K562 (cell line): ENCODE results near the gene EFHD2. TPM values are rescaled to one million over a fixed set of nuclear protein-coding genes. Genes with fewer than 3 reads are reported as not detected.

Experiments used
- ATAC-seq: fragments of 200-7000 bp; cut with Tn5 transposase; 3 replicates; pipeline ENCODE4 v1.9.1; 2020; ENCODE audit warnings: moderate library complexity
- BruUV-seq: library from RNA; stranded (reverse); fragments of 400-500 nt; replicated peaks from 2 replicates; lab custom pipeline; 2021; lab: Mats Ljungman, UMichigan
- CTCF ChIA-PET: fragments of 300-600 bp; formaldehyde crosslinking; extraction: SDS; loops from one replicate; lab custom pipeline; 2021; ENCODE audit warnings: low intra/inter-chr PET ratio; lab: Yijun Ruan, JAX
- POLR2A ChIA-PET: fragments of 300-600, 350-650 bp; sonication (Branson Sonifier 250); formaldehyde crosslinking; extraction: SDS; loops from one replicate; lab custom pipeline; 2021; ENCODE audit warnings: antibody characterized with exemption, inconsistent platforms; lab: Yijun Ruan, JAX
- DNase-seq, 4 experiments: peaks; one replicate each; pipeline versions ENCODE4 v3.0.0 to v3.0.0-alpha.2; 2011 to 2018; ENCODE audit warnings: low spot score in 3 of 4, mixed read lengths in 3 of 4; ENCODE audit errors: extremely low read depth in 1 of 4
- FAIRE-seq: peaks from 2 replicates; lab custom pipeline; 2011; peaks lifted over from hg19 to GRCh38; lab: Jason Lieb, UNC
- H2AFZ ChIP-seq: 2 replicates; pipeline ENCODE4 v1.6.0; 2011; ENCODE audit warnings: low read depth, low read length, control low read depth, inconsistent platforms
- H3K27ac ChIP-seq: fragments of 200-600 bp; 3 replicates; pipeline ENCODE4 v1.8.0; 2011; ENCODE audit warnings: low read depth, mild to moderate bottlenecking, control low read depth, inconsistent platforms, low read length, moderate library complexity, mixed read lengths; ENCODE audit errors: extremely low read depth
- H3K27me3 ChIP-seq, 2 experiments: fragments of 300-600 bp in 1 of 2; 2 replicates in 1 of 2; 3 replicates in 1 of 2; pipeline versions ENCODE4 v1.6.0 to v1.8.0; 2011; ENCODE audit warnings: inconsistent platforms in 2 of 2, low read length in 2 of 2, mild to moderate bottlenecking in 1 of 2, mixed read lengths in 1 of 2, moderate library complexity in 1 of 2; ENCODE audit not compliant: control insufficient read depth in 2 of 2, insufficient read depth in 2 of 2
- H3K36me3 ChIP-seq: fragments of 300-600 bp; 3 replicates; pipeline ENCODE4 v1.8.0; 2011; ENCODE audit warnings: mild to moderate bottlenecking, low read length, inconsistent platforms; ENCODE audit not compliant: control insufficient read depth, insufficient read depth
- H3K4me1 ChIP-seq, 2 experiments: fragments of 200-600 bp in 1 of 2; replicated peaks in 1 of 2; 2 replicates in 1 of 2; 3 replicates in 1 of 2; pipeline versions ENCODE4 v1.5.1 to v1.8.0; 2011; ENCODE audit warnings: inconsistent platforms in 2 of 2, low read length in 2 of 2, mild to moderate bottlenecking in 1 of 2, mixed read lengths in 1 of 2, moderate library complexity in 1 of 2; ENCODE audit not compliant: control insufficient read depth in 2 of 2, insufficient read depth in 2 of 2
- H3K4me2 ChIP-seq: 2 replicates; pipeline ENCODE4 v1.6.1; 2011; ENCODE audit warnings: low read length, control low read depth, inconsistent platforms, mixed read lengths; ENCODE audit not compliant: insufficient read depth
- H3K4me3 ChIP-seq: fragments of 200-600 bp; sonication (generic), shearing (Covaris generic); 2 replicates; pipeline ENCODE4 v1.5.1; 2016; ENCODE audit warnings: control low read depth, inconsistent platforms
- H3K79me2 ChIP-seq: fragments of 200-600 bp; 3 replicates; pipeline ENCODE4 v1.8.0; 2011; ENCODE audit warnings: low read length, inconsistent platforms; ENCODE audit not compliant: control insufficient read depth, insufficient read depth
- H3K9ac ChIP-seq, 2 experiments: 2 replicates each; pipeline versions ENCODE4 v1.6.0 to v1.6.1; 2011; ENCODE audit warnings: low read depth in 2 of 2, low read length in 2 of 2, control low read depth in 1 of 2, inconsistent platforms in 1 of 2, mild to moderate bottlenecking in 1 of 2, mixed read lengths in 1 of 2; ENCODE audit not compliant: insufficient read depth in 1 of 2
- H3K9me1 ChIP-seq: one replicate; pipeline ENCODE4 v1.6.0; 2011; ENCODE audit warnings: inconsistent platforms, mild to moderate bottlenecking, low read length, moderate library complexity; ENCODE audit not compliant: control insufficient read depth, insufficient read depth
- H3K9me3 ChIP-seq: replicated peaks from 2 replicates; pipeline ENCODE4 v1.5.1; 2011; ENCODE audit warnings: low read depth, low read length, inconsistent platforms; ENCODE audit not compliant: control insufficient read depth, insufficient read depth
- H4K20me1 ChIP-seq: replicated peaks from 2 replicates; pipeline ENCODE4 v1.6.1; 2011; ENCODE audit warnings: low read length, inconsistent platforms, mixed read lengths; ENCODE audit not compliant: control insufficient read depth, insufficient read depth
- ATF3 ChIP-seq, 2 experiments: fragments of 450-650 bp in 1 of 2; sonication (generic) in 1 of 2; formaldehyde crosslinking in 1 of 2; IDR thresholded peaks in 1 of 2; conservative IDR thresholded peaks in 1 of 2; 2 replicates each; pipeline versions ENCODE4 v1.6.1 to v1.8.1; 2016 to 2023; ENCODE audit warnings: mild to moderate bottlenecking in 2 of 2, moderate library complexity in 2 of 2, inconsistent platforms in 1 of 2, missing genetic modification reagents in 1 of 2
- GTF2A2 ChIP-seq: IDR thresholded peaks from 2 replicates; pipeline ENCODE4 v1.6.1; 2016; ENCODE audit warnings: mild to moderate bottlenecking, missing genetic modification characterization, missing compliant biosample characterization
- MGA ChIP-seq: fragments of 450-650 bp; IDR thresholded peaks from 2 replicates; pipeline ENCODE4 v1.6.1; 2016; ENCODE audit warnings: mild to moderate bottlenecking, moderate library complexity
- RBM17 ChIP-seq: fragments of 200-400 bp; formaldehyde crosslinking; IDR thresholded peaks from 2 replicates; pipeline ENCODE4 v1.6.1; 2017; ENCODE audit warnings: low read depth, mild to moderate bottlenecking, low read length, borderline replicate concordance
- RFX5 ChIP-seq: IDR thresholded peaks from 2 replicates; pipeline ENCODE4 v1.6.1; 2011; ENCODE audit warnings: low read depth, mild to moderate bottlenecking, improper control_type of control experiment, low read length
- SMARCE1 ChIP-seq: fragments of 450-650 bp; IDR thresholded peaks from 2 replicates; pipeline ENCODE4 v1.7.1; 2016; ENCODE audit warnings: mild to moderate bottlenecking
- TAF1 ChIP-seq: IDR thresholded peaks from 2 replicates; pipeline ENCODE4 v1.6.1; 2011; ENCODE audit warnings: mild to moderate bottlenecking, low read length, moderate library complexity; ENCODE audit not compliant: insufficient read depth, control insufficient read depth, severe bottlenecking; ENCODE audit errors: extremely low read depth
- ZNF780A ChIP-seq: fragments of 250-450 bp; sonication (Bioruptor Pico); IDR thresholded peaks from 2 replicates; pipeline ENCODE4 v1.5.0; 2021; ENCODE audit warnings: mild to moderate bottlenecking
- ZSCAN29 ChIP-seq: fragments of 450-650 bp; IDR thresholded peaks from 2 replicates; pipeline ENCODE4 v1.6.1; 2017
- WGBS: fragments of 100-300 bp; shearing (Covaris generic); methylation state at CpG from one replicate; pipeline ENCODE4 v1.1.6; 2016; ENCODE audit warnings: low coverage, mixed read lengths; ENCODE audit not compliant: insufficient coverage; ENCODE audit errors: missing lambda C conversion rate; 5-methylcytosine and 5-hydroxymethylcytosine counted together
- in situ Hi-C: fragments of 300-500 bp; cut with MboI; formaldehyde crosslinking; loops from 4 replicates; pipeline ENCODE4 v1.15.0; 2018; ENCODE audit warnings: inconsistent platforms, mixed read lengths
- intact Hi-C: fragments of 100-400 bp; cut with micrococcal nuclease; formaldehyde crosslinking; loops from 2 replicates; pipeline ENCODE4 v1.14.2; 2022
- polyA plus RNA-seq, 8 experiments: library from polyadenylated mRNA; depleted of rRNA in 4 of 8; stranded (reverse) in 5 of 8; unstranded in 3 of 8; fragments of >200 nt; fragmentation: Nextera tagmentation in 2 of 8; fragmentation: Illumina TruSeq in 1 of 8; extraction: Ambion mirVana in 2 of 8; extraction: Trizol in 1 of 8; gene quantifications; 2 replicates each; pipeline versions ENCODE4 v1.2.1 to v1.2.3, GENCODE V29; 2011 to 2014; ENCODE audit warnings: inconsistent platforms in 1 of 8, missing spikeins in 1 of 8
- total RNA-seq, 7 experiments: library from RNA; depleted of rRNA in 6 of 7; stranded (reverse); fragments of >200 nt in 6 of 7; fragmentation: Illumina TruSeq in 2 of 7; extraction: Trizol in 2 of 7; gene quantifications; 2 replicates each; pipeline versions ENCODE4 v1.2.1 to v1.2.3, GENCODE V29; 2011 to 2021; ENCODE audit warnings: low replicate concordance in 1 of 7

EFHD2 gene
- total and polyA plus RNA-seq, 9 of the 15 experiments (the other 6 are each of a cell fraction or from before 2014, with no cell fraction given): 1.7 to 73.5 (median 25.2) TPM

DNA sequence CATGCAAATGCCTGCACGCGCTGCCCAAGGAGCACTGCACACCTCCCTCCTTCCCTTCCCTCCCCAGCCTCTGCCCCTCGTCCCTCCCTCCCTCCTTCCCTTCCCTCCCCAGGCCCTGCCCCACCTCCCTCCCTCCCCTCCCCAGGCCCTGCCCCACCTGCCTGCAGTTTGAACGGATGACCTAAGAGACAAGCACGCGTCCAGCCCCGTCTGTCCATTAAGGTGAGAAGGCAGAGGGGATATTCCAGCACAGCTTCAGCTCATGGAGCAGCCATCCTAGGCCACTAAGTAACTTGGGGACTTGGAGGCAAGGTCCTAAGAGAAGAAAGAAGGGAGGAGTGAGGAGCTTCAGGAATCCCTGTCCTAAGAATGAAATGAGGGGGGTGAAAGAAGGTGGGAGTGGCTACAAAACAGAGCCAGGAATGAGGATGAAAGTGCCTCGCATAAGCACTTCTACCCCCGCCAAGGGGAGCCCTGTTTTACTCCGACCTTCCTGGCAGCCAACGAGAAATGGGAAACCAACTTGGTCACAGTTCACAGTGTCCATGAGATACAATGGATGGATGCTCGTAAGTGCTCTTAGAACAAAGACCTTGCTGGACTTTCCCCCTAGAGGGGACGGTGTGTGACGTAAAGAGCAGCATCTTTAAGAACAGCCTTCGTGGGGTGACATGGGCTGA lies 21.3 kb upstream of the EFHD2 start:
- Histone ChIP-seq H3K27ac (no peak overlapping the region), H3K27me3 (peaks cover 46 to 78% of the 10 kb centered on the region in 2 experiments), H3K4me1 (peaks cover 0 to 4% of the 10 kb centered on the region in 2 experiments; a peak in 3 of 5 replicates), H3K36me3 (no peaks in the 10 kb centered on the region), H3K9me1 (no peaks in the 10 kb centered on the region), H3K4me2 (no peak overlapping the region), H3K9ac (no peak overlapping the region), H3K4me3 (no peak overlapping the region), H3K9me3 (no peaks in the 10 kb centered on the region), H4K20me1 (no peaks in the 10 kb centered on the region), H3K79me2 (no peaks in the 10 kb centered on the region), H2AFZ (no peak overlapping the region)
- in situ Hi-C loops: no loop called here
- intact Hi-C loops: no loop called here
- DNase-seq (no peak), FAIRE-seq (no peak), ATAC-seq (no peak)
- no TSS peak for BruUV-seq
- CTCF ChIA-PET: no interaction called here
- POLR2A ChIA-PET: interaction anchor here (0.5 to 0.6 kb wide), 2 partner anchors 25 to 294 kb away, joined by 3 read pairs; no protein-coding TSS in a partner anchor
- 8% methylated on average over 11 of the region's 15 CpGs for WGBS
- TF ChIP-seq RFX5: no peak
- no peak for TF ChIP-seq RBM17
- no peak for TF ChIP-seq ZNF780A (CRISPR knock-in tag)
- no peak for TF ChIP-seq GTF2A2 (tag)
- no peak for TF ChIP-seq TAF1
- TF ChIP-seq ZSCAN29: no peak
- no peak for TF ChIP-seq MGA
- TF ChIP-seq SMARCE1: no peak
- TF ChIP-seq ATF3 (IDR thresholded peaks at IDR 0.05): no peak
- TF ChIP-seq ATF3 (CRISPR knock-in tag; conservative IDR thresholded peaks at IDR 0.05): no peak
